A673 (cell line): ENCODE results near the gene TCP11. TPM values are rescaled to one million over a fixed set of nuclear protein-coding genes. Genes with fewer than 3 reads are reported as not detected.

Experiments
- BruUV-seq: library from RNA; stranded (reverse); fragments of 400-500 nt; replicated peaks from 2 replicates; lab custom pipeline; 2021; lab: Mats Ljungman, UMichigan
- CTCF ChIA-PET: fragments of 300-600 bp; sonication (Branson Sonifier 250); formaldehyde crosslinking; loops from one replicate; lab custom pipeline; 2022; ENCODE audit warnings: antibody characterized with exemption; lab: Charles Lee
- POLR2A ChIA-PET: fragments of 300-600 bp; sonication (Branson Sonifier 250); formaldehyde crosslinking; loops from one replicate; lab custom pipeline; 2022; ENCODE audit warnings: antibody characterized with exemption; ENCODE audit not compliant: low non-redundant PET; lab: Charles Lee
- DNase-seq: peaks from one replicate; pipeline ENCODE4 v3.0.0-alpha.2; 2015; ENCODE audit warnings: low spot score
- H3K27ac ChIP-seq: fragments of 200-600 bp; sonication (generic); 2 replicates; pipeline ENCODE4 v1.5.1; 2016; ENCODE audit warnings: mixed run types, low read depth, mild to moderate bottlenecking, mixed read lengths, antibody characterized with exemption, low read length; ENCODE audit not compliant: poor library complexity, severe bottlenecking
- H3K27me3 ChIP-seq: fragments of 200-600 bp; sonication (generic); replicated peaks from 2 replicates; pipeline ENCODE4 v1.6.1; 2017; ENCODE audit warnings: mixed run types, low read depth, mild to moderate bottlenecking, mixed read lengths, antibody characterized with exemption, low read length; ENCODE audit not compliant: insufficient read depth, poor library complexity
- H3K36me3 ChIP-seq: fragments of 200-600 bp; sonication (generic); 2 replicates; pipeline ENCODE4 v1.6.1; 2016; ENCODE audit warnings: mixed run types, mild to moderate bottlenecking, mixed read lengths, antibody characterized with exemption, low read length; ENCODE audit not compliant: insufficient read depth, poor library complexity, severe bottlenecking
- H3K4me1 ChIP-seq: fragments of 200-600 bp; sonication (generic); 2 replicates; pipeline ENCODE4 v1.6.1; 2017; ENCODE audit warnings: mixed run types, mild to moderate bottlenecking, mixed read lengths, antibody characterized with exemption, low read length; ENCODE audit not compliant: insufficient read depth, poor library complexity, severe bottlenecking
- H3K4me3 ChIP-seq: fragments of 200-600 bp; sonication (generic); 2 replicates; pipeline ENCODE4 v1.5.1; 2016; ENCODE audit warnings: low read depth, mixed run types, mild to moderate bottlenecking, mixed read lengths, low read length; ENCODE audit not compliant: poor library complexity, severe bottlenecking
- H3K9me3 ChIP-seq: fragments of 200-600 bp; sonication (generic); 2 replicates; pipeline ENCODE4 v1.6.1; 2016; ENCODE audit warnings: mixed run types, low read depth, mild to moderate bottlenecking, mixed read lengths, antibody characterized with exemption, low read length; ENCODE audit not compliant: poor library complexity, severe bottlenecking
- CTCF ChIP-seq: fragments of 300-800, 200-600 bp; sonication (generic); conservative IDR thresholded peaks from 2 replicates; pipeline ENCODE4 v1.5.1; 2017; ENCODE audit warnings: low read depth, mild to moderate bottlenecking, antibody characterized with exemption, low read length, moderate library complexity, mixed read lengths
- EZH2 ChIP-seq: fragments of 200-600 bp; sonication (generic); IDR thresholded peaks from 2 replicates; pipeline ENCODE4 v1.6.1; 2017; ENCODE audit warnings: borderline replicate concordance, low read depth, mild to moderate bottlenecking, mixed read lengths, antibody characterized with exemption, low read length; ENCODE audit not compliant: poor library complexity, severe bottlenecking
- intact Hi-C: fragments of 100-400 bp; cut with micrococcal nuclease; formaldehyde crosslinking; loops from one replicate; pipeline ENCODE4 v1.10.0; 2022; ENCODE audit not compliant: unreplicated experiment
- total RNA-seq: library from RNA; stranded (reverse); gene quantifications from 2 replicates; pipeline ENCODE4 v1.2.3, GENCODE V29; 2021

The TCP11 gene
- total RNA-seq, 1 experiment from 2014 or later, result not detected

- Histone ChIP-seq H3K9me3 (no peaks in the 10 kb centered on the region), H3K27me3 (no peaks in the 10 kb centered on the region), H3K4me1 (no peaks in the 10 kb centered on the region), H3K36me3 (no peaks in the 10 kb centered on the region), H3K27ac (no peak overlapping the region), H3K4me3 (no peak overlapping the region)
- no TSS peak for BruUV-seq
- intact Hi-C loops, result no loop called here
- no peak for DNase-seq
- TF ChIP-seq EZH2 (no peak), CTCF (no peak)
- CTCF ChIA-PET, result no interaction called here
- POLR2A ChIA-PET, result no interaction called here
Observed at GRCh38 chr6:35154262-35154661, 13.1 kb upstream of the TCP11 start.

- TF ChIP-seq CTCF (no peak), EZH2 (no peak)
- DNase-seq, result no peak
- ChIA-PET CTCF (no interaction called here), POLR2A (no interaction called here)
- no peaks in the 10 kb centered on the region for H3K36me3 ChIP-seq
- no peaks in the 10 kb centered on the region for H3K9me3 ChIP-seq
- no peak overlapping the region for H3K27ac ChIP-seq
- no peaks in the 10 kb centered on the region for H3K27me3 ChIP-seq
- no TSS peak for BruUV-seq
- intact Hi-C loops, result no loop called here
- no peaks in the 10 kb centered on the region for H3K4me1 ChIP-seq
- H3K4me3 ChIP-seq, result no peak overlapping the region
Observed at GRCh38 chr6:35152067-35152707, 11.0 kb upstream of the TCP11 start.

GRCh38 chr6:35151466-35151865 is 10.3 kb upstream of the TCP11 start:
- intact Hi-C loops, result no loop called here
- Histone ChIP-seq H3K27ac (no peak overlapping the region), H3K4me1 (no peaks in the 10 kb centered on the region), H3K4me3 (no peak overlapping the region), H3K36me3 (no peaks in the 10 kb centered on the region), H3K9me3 (no peaks in the 10 kb centered on the region), H3K27me3 (no peaks in the 10 kb centered on the region)
- DNase-seq, result no peak
- BruUV-seq, result no TSS peak
- POLR2A ChIA-PET, result no interaction called here
- TF ChIP-seq EZH2, result no peak
- no peak for TF ChIP-seq CTCF
- CTCF ChIA-PET, result no interaction called here
